D721Med (cell line): ENCODE data around the gene KRTAP10-12.

Experiments
- DNase-seq: peaks from one replicate; pipeline ENCODE4 v3.0.0; 2011; ENCODE audit warnings: low spot score; ENCODE audit not compliant: insufficient read length
- FAIRE-seq: peaks from 2 replicates; lab custom pipeline; 2011; peaks lifted over from hg19 to GRCh38; lab: Jason Lieb, UNC
- CTCF ChIP-seq: IDR thresholded peaks from 2 replicates; pipeline ENCODE4 v1.5.1; 2012; ENCODE audit warnings: mild to moderate bottlenecking, control low read depth; ENCODE audit not compliant: insufficient read depth; ENCODE audit errors: missing control alignments

Gene KRTAP10-12

GRCh38 chr21:44664691-44665090 lies 32.3 kb upstream of the KRTAP10-12 start:
- DNase-seq (no peak), FAIRE-seq (no peak)
- TF ChIP-seq CTCF, result no peak

GRCh38 chr21:44666401-44667320 lies 30.3 kb upstream of the KRTAP10-12 start, which contains the start of gene KRTAP12-2:
KRTAP12-2 (minus strand) TSS chr21:44666927; CDS start chr21:44666886, 41 bp downstream.
- DNase-seq (no peak), FAIRE-seq (no peak)
- no peak for TF ChIP-seq CTCF

- DNase-seq (no peak), FAIRE-seq (no peak)
- no peak for TF ChIP-seq CTCF
These were observed 29.4 kb upstream of the KRTAP10-12 start for GRCh38 chr21:44667612-44668011.

- DNase-seq (no peak), FAIRE-seq (no peak)
- no peak for TF ChIP-seq CTCF
These were observed 26.1 kb upstream of the KRTAP10-12 start for GRCh38 chr21:44670642-44671432.

GRCh38 chr21:44671911-44672310 lies 25.1 kb upstream of the KRTAP10-12 start:
- TF ChIP-seq CTCF, result no peak
- no peak for DNase-seq
- FAIRE-seq, result no peak

- no peak for DNase-seq
- TF ChIP-seq CTCF, result no peak
- no peak for FAIRE-seq
These were observed 19.1 kb upstream of the KRTAP10-12 start for GRCh38 chr21:44677881-44678280.
